HG03520 (cell line): Measurements from ENCODE around the gene MEIOSIN.
"Not testable (repeated sequence)": the region's sequence is repeated elsewhere in the genome, so short reads cannot be mapped to it uniquely, and the experiment has no call there.

Source experiments
- ATAC-seq: cut with Tn5 transposase; IDR thresholded peaks from one replicate; pipeline ENCODE4 v1.9.1; 2021; ENCODE audit warnings: mild to moderate bottlenecking, moderate library complexity; ENCODE audit not compliant: unreplicated experiment

The MEIOSIN gene, protein sequence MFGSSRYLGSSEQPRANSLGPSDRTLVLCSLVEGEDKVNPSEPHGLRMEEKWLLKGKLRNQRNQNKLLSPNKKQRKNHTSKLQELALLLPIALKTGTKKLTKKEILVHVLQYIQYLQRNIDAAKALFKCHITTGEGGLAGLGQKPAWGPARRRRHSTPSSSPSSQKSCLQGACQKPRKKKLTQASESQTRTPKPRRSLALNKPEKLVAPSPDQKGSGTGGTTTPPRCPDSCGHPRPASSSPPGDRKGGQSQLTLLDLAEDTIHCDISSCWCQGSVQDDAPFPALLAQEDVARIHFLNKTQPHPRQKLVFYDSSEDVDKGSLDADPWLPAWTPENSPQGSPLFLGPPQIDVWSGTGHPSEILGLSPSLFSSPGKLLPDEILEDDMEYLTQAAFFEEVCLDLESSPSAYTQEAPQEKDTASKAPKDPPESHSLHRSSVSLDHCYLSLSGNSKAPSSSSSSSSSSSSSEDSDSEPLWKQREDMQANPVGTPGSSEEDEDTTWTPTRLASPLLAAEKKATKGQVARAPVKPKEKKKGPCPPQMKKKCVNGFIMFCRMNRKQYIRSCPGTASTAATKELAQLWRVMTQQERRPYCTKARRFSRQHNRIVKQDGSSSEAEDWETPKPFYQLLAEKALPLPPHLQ

GRCh38 chr19:45733160-45733810 is at the start of gene MEIOSIN:
Gene MEIOSIN (plus strand): TSS chr19:45733439. CDS start chr19:45735377, 1,938 bp downstream.
- no peak for ATAC-seq

GRCh38 chr19:45685045-45685444 is 48.2 kb upstream of the MEIOSIN start:
- ATAC-seq = not testable (repeated sequence)

DNA sequence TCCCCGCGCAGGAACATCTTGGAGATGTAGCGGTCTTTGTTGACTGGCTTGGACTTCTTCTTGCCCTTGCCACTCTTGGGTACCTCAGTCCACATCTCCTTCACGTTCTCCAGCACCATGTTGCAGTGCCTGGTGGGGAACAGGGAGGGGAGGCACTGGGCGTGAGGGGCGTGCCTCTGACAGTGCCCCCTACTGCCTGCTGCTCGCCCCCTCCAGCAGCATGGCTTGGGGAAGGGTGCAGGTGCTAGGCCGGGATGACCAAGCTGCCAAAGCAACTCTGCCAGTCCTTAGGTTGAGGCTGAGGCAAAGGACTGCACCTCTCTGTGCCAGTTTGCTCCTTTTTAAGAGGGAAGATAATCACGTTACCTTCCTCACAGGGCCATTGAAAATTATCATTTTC is 45.6 kb upstream of the MEIOSIN start:
- no peak for ATAC-seq

DNA sequence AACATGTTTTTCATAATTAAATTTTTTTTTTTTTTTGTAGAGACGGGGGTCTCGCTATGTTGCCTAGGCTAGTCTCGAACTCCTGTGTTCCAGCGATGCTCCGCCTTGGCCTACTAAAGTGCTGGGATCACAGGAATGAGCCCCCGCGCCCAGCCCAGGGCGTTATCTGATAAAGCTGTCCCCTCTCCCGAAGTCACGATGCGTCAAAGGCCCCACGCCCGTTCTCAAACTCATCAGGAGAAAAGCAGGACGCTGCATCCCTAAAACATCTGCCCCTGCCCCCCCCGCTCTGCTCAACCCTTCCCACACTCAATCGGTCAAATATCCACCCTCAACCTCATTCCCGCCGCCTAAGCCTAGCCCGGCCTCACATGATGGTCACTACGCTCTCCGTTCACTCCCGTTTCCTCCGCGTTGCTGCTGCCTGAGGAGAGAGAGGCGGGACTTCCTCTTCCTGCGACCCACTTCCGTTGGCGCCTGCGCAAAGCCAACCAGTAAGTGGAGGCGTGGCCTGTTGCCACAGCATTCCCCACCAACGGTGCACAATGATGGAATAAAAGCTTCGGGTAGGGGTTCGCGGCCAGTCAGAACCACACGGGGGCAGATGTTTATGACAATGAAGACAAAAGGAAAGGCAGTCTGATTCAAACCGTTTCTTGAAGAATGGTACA is 41.6 kb upstream of the MEIOSIN start, which contains the start of gene SNRPD2:
Gene SNRPD2, minus strand, starts transcription at position 438 of the 671 bp plus-strand sequence. Its CDS starts 65 bp downstream, at position 373.
- ATAC-seq = peak; percentile 45

- peak; percentile 80 for ATAC-seq
These were observed 40.8 kb upstream of the MEIOSIN start, which contains the start of gene QPCTL for GRCh38 chr19:45692187-45693105. Gene QPCTL (plus strand): TSS chr19:45692666. CDS start chr19:45692704, 38 bp downstream.

- ATAC-seq = no peak
These were observed 40.0 kb upstream of the MEIOSIN start for GRCh38 chr19:45693106-45693788.

- ATAC-seq = no peak
These were observed 31.6 kb upstream of the MEIOSIN start for GRCh38 chr19:45701676-45702075.

DNA sequence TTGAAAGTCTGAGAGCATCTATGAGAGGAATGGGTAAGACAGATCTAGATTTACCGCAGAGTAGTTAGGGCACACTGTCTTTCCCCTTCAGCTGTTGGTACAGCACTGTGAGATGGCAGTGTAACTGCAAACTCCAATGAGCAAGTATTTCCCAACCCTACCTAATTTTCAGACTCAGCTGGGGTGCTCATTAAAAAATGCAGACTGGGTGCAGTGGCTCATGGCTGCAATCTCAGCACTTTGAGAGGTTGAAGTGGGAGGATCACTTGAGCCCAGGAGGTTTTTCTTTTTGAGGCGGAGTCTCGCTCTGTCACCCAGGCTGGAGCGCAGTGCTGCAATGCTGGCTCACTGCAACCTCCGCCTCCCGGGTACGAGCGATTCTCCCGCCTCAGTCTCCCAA is 28.1 kb upstream of the MEIOSIN start:
- ATAC-seq = no peak

DNA sequence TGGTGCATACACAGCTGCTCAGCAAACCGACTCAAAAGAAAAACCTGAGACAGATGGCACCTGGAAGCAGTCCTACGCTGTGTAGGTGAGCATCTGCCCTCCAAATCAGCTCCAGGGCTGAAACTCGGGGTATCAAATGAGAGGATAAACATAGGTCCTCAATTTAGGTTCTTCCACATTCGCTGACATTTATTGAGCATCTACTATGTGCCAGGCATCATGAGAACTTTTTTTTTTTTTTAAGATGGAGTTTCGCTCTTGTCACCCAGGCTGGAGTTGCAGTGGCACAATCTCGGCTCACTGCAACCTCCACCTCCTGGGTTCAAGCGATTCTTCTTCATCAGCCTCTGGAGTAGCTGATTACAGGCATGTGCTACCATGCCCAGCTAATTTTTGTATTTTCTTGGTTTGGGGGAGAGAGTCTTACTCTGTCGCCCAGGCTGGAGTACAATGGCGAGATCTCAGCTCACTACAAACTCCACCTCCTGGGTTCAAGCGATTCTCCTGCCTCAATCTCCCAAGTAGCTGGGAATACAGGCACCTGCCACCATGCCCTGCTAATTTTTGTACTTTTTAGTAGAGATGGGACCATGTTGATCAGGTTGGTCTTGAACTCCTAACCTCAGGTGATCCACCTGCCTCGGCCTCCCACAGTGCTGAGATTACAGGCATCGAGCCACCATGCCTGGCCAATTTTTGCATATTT is 27.4 kb upstream of the MEIOSIN start:
- no peak for ATAC-seq

DNA sequence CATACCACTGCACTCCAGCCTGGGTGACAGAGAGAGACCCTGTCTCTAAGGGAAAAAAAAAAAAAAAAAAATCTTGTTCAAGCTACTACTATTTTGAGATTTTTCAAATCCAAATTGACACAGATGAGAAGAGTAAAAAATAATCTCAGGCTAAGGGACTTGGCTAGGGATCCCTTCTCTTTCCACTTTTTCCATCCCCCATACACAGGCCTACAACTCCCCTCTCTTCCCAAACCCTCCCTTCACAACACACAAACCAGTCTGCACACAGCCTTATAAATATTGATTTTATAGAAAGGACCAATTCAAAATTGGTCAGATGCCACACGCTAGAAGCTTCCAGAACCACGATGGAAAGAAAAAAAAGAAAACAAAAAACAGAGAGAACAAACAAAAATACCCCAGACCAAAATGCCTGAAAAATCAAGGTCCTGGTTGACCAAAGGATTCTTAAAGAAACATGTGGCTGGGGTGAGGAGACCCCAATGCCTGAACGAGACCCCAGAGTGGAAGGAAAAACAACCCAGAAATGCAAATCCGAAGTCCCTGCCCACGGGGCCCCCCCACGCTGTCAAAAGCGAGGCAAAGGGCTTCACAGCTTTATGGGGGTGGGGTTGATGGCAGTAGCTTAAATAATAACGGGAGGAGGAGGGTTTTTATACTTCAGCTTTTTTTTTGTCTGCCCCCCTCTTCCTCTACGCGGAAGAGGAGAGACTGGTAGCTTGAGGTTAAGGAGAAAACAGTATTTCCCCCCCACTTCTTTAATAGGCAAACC is 22.7 kb upstream of the MEIOSIN start:
- ATAC-seq = no peak

DNA sequence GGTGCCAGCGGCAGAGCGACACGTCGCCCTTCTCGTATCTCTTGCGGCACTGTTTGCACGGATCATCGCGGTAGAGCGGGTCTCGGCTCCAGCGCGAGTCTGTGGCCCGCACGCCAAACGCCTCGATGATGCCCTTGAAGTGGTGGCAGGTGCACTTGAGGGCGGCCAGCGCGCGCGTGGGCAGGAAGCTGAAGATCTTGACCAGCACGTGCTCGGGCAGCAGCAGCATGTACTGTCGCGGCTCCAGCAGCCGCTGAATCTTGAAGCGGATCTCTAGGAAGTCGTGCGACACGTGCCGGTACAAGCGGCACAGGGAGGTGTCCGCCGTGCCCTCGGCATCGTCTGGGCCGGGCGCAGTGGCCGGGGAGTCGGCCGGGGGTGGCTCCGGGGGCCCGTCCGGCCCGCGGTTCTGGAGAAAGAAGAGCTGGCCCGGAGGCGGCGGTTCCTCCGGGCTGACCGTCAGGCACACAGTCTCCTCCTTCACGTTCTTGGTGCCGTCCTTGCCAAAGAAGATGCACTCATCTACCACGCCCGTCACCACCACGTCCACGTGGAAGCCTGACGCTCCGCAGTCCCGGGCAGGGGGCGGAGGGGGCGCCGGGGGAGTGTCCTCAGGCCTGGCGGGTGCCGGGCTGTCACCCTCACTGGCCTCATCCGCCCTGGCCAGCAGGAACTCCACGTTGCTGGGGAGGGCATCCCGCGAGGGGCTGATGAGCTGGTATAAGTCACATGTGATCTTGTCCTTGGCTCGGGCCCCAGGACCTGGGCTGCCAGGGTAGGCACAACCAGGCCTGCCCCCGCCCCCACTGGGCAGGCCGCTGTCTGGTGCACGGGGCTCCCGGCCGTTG is 21.2 kb upstream of the MEIOSIN start:
- ATAC-seq = no peak

- no peak for ATAC-seq
These were observed 20.6 kb upstream of the MEIOSIN start for GRCh38 chr19:45712699-45713067.

DNA sequence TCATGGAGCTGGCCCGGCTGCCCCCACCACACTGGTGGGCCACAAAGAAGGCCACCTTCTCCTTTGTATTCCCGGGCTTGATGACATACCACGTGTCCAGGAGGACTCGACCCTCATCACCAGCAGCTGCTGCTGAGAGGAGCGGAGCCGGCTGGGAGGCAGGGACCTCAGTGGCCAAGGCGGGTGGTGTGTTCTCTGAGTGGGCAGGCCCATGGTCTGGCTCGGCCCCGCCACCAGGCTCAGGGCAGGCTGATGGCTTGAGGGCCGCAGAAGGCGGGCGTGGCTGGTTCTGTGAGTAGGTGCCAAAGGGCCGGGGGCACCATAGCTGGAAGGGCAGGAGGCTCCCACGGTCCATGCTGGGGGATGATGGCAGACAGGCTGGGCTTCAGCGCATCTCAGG is 20.1 kb upstream of the MEIOSIN start:
- ATAC-seq = no peak

DNA sequence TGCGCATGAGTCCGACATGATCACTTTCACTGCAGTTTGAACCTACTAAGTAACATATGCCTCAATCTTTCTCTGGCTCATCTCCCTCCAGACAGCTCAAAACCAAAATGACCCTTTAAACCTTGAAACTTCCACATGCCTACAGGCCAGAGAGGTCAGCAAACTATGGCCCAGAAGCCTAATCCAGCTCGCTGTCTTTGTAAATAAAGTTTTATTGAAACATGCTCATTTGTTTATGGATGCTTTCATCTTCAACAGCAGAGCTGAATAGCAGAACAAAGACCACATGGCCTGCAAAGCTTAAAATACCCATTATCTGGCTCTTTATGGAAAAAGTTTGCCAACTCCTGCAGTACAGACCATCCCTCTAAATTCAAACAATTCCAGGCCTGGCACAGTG is 18.1 kb upstream of the MEIOSIN start:
- no peak for ATAC-seq

DNA sequence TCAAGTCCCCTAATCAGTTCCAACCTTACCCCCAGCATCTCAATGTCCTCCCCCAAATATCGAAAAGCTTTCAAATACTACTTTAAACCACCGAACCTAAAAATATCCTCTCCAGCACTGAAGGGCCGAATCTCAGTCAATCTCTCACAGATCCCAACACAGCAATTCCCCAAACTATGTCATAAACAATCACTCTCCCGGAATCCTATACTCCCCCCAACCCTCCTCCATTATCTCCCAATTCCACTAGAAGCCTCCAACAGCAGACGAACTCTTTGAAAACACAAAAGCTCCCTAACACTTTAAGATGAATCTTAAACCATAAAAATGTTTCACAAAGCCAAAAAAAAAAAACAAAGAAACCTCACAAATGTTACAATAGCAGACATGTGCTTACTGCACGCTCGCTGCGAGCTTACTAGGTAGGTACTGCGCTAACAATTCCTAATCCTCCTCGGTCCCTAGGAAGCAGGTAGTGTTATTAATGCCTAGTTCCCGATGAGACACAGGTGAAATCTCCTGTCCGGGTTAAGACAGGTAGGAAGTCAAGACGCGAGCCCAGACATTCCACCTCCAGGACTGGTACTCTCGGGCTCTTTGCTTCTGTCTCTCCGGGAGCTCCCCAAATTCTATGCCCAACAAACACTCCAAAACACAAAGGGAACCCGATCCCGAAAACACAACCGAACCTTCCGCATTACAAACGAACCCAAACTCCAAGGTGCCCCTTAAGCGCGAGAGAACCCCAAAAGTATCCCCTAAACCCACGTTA is 16.7 kb upstream of the MEIOSIN start:
- no peak for ATAC-seq
